IMR-90 (cell line): ENCODE measurements around the gene CBR1. TPM values are rescaled to one million over a fixed set of nuclear protein-coding genes. Genes with fewer than 3 reads are reported as not detected.
A peak's percentile ranks its signal among the peaks of the same experiment; 100 is the strongest.

Experiments
- ATAC-seq: fragments of 200-7000 bp; cut with Tn5 transposase; 2 replicates; pipeline ENCODE4 v1.9.1; 2020; ENCODE audit warnings: low read depth, mild to moderate bottlenecking, moderate library complexity
- BruUV-seq: library from RNA; stranded (reverse); fragments of 400-500 nt; replicated peaks from 2 replicates; lab custom pipeline; 2021; lab: Mats Ljungman, UMichigan
- CTCF ChIA-PET: fragments of 300-600 bp; formaldehyde crosslinking; extraction: SDS; loops from one replicate; lab custom pipeline; 2021; ENCODE audit warnings: antibody characterized with exemption; lab: Yijun Ruan, JAX
- POLR2A ChIA-PET: fragments of 300-600 bp; sonication (Branson Sonifier 250); formaldehyde crosslinking; loops from one replicate; lab custom pipeline; 2022; ENCODE audit warnings: antibody characterized with exemption; ENCODE audit not compliant: unreplicated experiment; lab: Charles Lee
- DNase-seq: peaks from one replicate; pipeline ENCODE4 v3.0.0; 2013
- H2AFZ ChIP-seq: replicated peaks from 2 replicates; pipeline ENCODE3; 2013; ENCODE audit warnings: low read length, mild to moderate bottlenecking; ENCODE audit not compliant: poor library complexity
- H2AK5ac ChIP-seq: 2 replicates; pipeline ENCODE4 v1.6.1; 2013; ENCODE audit warnings: low read depth, low read length, inconsistent platforms
- H2AK9ac ChIP-seq: replicated peaks from 2 replicates; pipeline ENCODE3; 2013; ENCODE audit warnings: mild to moderate bottlenecking, low read depth, low read length, moderate library complexity; ENCODE audit not compliant: poor library complexity
- H2BK120ac ChIP-seq: 2 replicates; pipeline ENCODE4 v1.6.1; 2013; ENCODE audit warnings: low read depth, low read length, inconsistent platforms
- H2BK15ac ChIP-seq: 3 replicates; pipeline ENCODE4 v1.6.1; 2013; ENCODE audit warnings: low read depth, low read length, inconsistent platforms
- H2BK20ac ChIP-seq: 2 replicates; pipeline ENCODE4 v1.6.1; 2013; ENCODE audit warnings: low read depth, mild to moderate bottlenecking, inconsistent platforms, low read length, moderate library complexity
- H2BK5ac ChIP-seq: 2 replicates; pipeline ENCODE4 v1.6.1; 2013; ENCODE audit warnings: mild to moderate bottlenecking, low read depth, low read length, inconsistent platforms; ENCODE audit not compliant: poor library complexity, severe bottlenecking
- H3K14ac ChIP-seq: replicated peaks from 2 replicates; pipeline ENCODE4 v1.6.1; 2013; ENCODE audit warnings: low read depth, low read length, inconsistent platforms
- H3K18ac ChIP-seq: 2 replicates; pipeline ENCODE4 v1.6.1; 2013; ENCODE audit warnings: low read depth, low read length, control low read depth
- H3K23ac ChIP-seq: 2 replicates; pipeline ENCODE4 v1.6.1; 2013; ENCODE audit warnings: low read depth, low read length, inconsistent platforms
- H3K27ac ChIP-seq: 2 replicates; pipeline ENCODE4 v1.5.1; 2013; ENCODE audit warnings: mild to moderate bottlenecking, control low read depth, low read length; ENCODE audit not compliant: insufficient read depth
- H3K27me3 ChIP-seq: 2 replicates; pipeline ENCODE4 v1.6.1; 2013; ENCODE audit warnings: low read length; ENCODE audit not compliant: control insufficient read depth, insufficient read depth
- H3K36me3 ChIP-seq: 2 replicates; pipeline ENCODE4 v1.6.1; 2013; ENCODE audit warnings: low read length, mixed read lengths; ENCODE audit not compliant: control insufficient read depth, insufficient read depth
- H3K4ac ChIP-seq: 2 replicates; pipeline ENCODE4 v1.6.1; 2013; ENCODE audit warnings: low read depth, low read length, inconsistent platforms
- H3K4me1 ChIP-seq: 2 replicates; pipeline ENCODE4 v1.6.1; 2013; ENCODE audit warnings: low read length, mixed read lengths; ENCODE audit not compliant: control insufficient read depth, insufficient read depth
- H3K4me2 ChIP-seq: 2 replicates; pipeline ENCODE4 v1.6.1; 2013; ENCODE audit warnings: low read depth, mild to moderate bottlenecking, control low read depth, low read length, moderate library complexity
- H3K4me3 ChIP-seq: 2 replicates; pipeline ENCODE4 v1.5.1; 2013; ENCODE audit warnings: low read depth, mild to moderate bottlenecking, control low read depth, low read length, moderate library complexity; ENCODE audit not compliant: insufficient read depth
- H3K56ac ChIP-seq: 2 replicates; pipeline ENCODE4 v1.6.1; 2013; ENCODE audit warnings: low read length, inconsistent platforms; ENCODE audit not compliant: insufficient read depth; ENCODE audit errors: extremely low read depth
- H3K79me1 ChIP-seq, 2 experiments: 2 replicates each; pipeline ENCODE4 v1.6.1; 2013; ENCODE audit warnings: low read length in 2 of 2, inconsistent platforms in 1 of 2, low read depth in 1 of 2
- H3K9ac ChIP-seq: 2 replicates; pipeline ENCODE4 v1.6.1; 2013; ENCODE audit warnings: low read depth, low read length, control low read depth
- H3K9me1 ChIP-seq: 2 replicates; pipeline ENCODE4 v1.6.1; 2013; ENCODE audit warnings: low read length, inconsistent platforms; ENCODE audit not compliant: insufficient read depth
- H3K9me3 ChIP-seq: 2 replicates; pipeline ENCODE4 v1.6.1; 2013; ENCODE audit warnings: low read length; ENCODE audit not compliant: control insufficient read depth, insufficient read depth
- H4K20me1 ChIP-seq: 2 replicates; pipeline ENCODE4 v1.6.1; 2013; ENCODE audit warnings: low read length, inconsistent platforms; ENCODE audit not compliant: insufficient read depth
- H4K5ac ChIP-seq: 2 replicates; pipeline ENCODE4 v1.6.1; 2013; ENCODE audit warnings: mild to moderate bottlenecking, low read depth, low read length, control low read depth
- H4K8ac ChIP-seq, 2 experiments: 2 replicates each; pipeline ENCODE4 v1.6.1; 2013; ENCODE audit warnings: low read depth in 2 of 2, low read length in 2 of 2, control low read depth in 1 of 2, inconsistent platforms in 1 of 2
- H4K91ac ChIP-seq: 2 replicates; pipeline ENCODE4 v1.6.1; 2013; ENCODE audit warnings: low read depth, low read length, inconsistent platforms; ENCODE audit not compliant: insufficient read depth
- CEBPB ChIP-seq: IDR thresholded peaks from 2 replicates; pipeline ENCODE4 v1.6.1; 2012; ENCODE audit warnings: low read depth, low read length, improper control_type of control experiment
- ELK1 ChIP-seq: fragments of 150-350 bp; IDR thresholded peaks from 2 replicates; pipeline ENCODE4 v1.6.1; 2016; ENCODE audit warnings: low read depth, mild to moderate bottlenecking, low read length, moderate library complexity, borderline replicate concordance
- MXI1 ChIP-seq: IDR thresholded peaks from 2 replicates; pipeline ENCODE4 v1.6.1; 2012; ENCODE audit warnings: low read depth, mild to moderate bottlenecking, low read length, moderate library complexity, borderline replicate concordance
- POLR2A ChIP-seq: IDR thresholded peaks from 2 replicates; pipeline ENCODE4 v1.6.1; 2012; ENCODE audit warnings: mild to moderate bottlenecking, low read depth, low read length
- RAD21 ChIP-seq: IDR thresholded peaks from 2 replicates; pipeline ENCODE4 v1.6.1; 2012; ENCODE audit warnings: low read length, improper control_type of control experiment
- RCOR1 ChIP-seq: IDR thresholded peaks from 2 replicates; pipeline ENCODE4 v1.6.1; 2012; ENCODE audit warnings: mild to moderate bottlenecking, low read length, improper control_type of control experiment; ENCODE audit not compliant: insufficient replicate concordance
- RFX5 ChIP-seq: IDR thresholded peaks from 2 replicates; pipeline ENCODE4 v1.8.0; 2012; ENCODE audit warnings: low read depth, mild to moderate bottlenecking, low read length, moderate library complexity
- USF2 ChIP-seq: fragments of 150-350 bp; IDR thresholded peaks from 2 replicates; pipeline ENCODE4 v1.6.1; 2017; ENCODE audit warnings: mild to moderate bottlenecking, antibody characterized with exemption, low read length, low read depth
- WGBS, 2 experiments: methylation state at CpG; one replicate each; pipeline versions ENCODE4 v1.1.5 to v1.1.7; 2013; ENCODE audit warnings: missing lambda C conversion rate in 2 of 2; ENCODE audit not compliant: insufficient read length in 1 of 2; ENCODE audit errors: extremely low coverage in 2 of 2; 5-methylcytosine and 5-hydroxymethylcytosine counted together
- dilution Hi-C: fragments of 300-500 bp; cut with HindIII; formaldehyde crosslinking; loops from one replicate; pipeline ENCODE4 v1.14.3; 2018; ENCODE audit warnings: low sequenced_read_pairs; ENCODE audit not compliant: unreplicated experiment
- in situ Hi-C: fragments of 300-500 bp; cut with MboI; formaldehyde crosslinking; loops from 3 replicates; pipeline ENCODE4 v1.14.3; 2019; ENCODE audit warnings: low sequenced_read_pairs, inconsistent platforms, mixed read lengths
- intact Hi-C: fragments of 100-400 bp; cut with micrococcal nuclease; formaldehyde crosslinking; loops from 2 replicates; pipeline ENCODE4 v1.10.0; 2022
- polyA plus RNA-seq, 3 experiments: library from polyadenylated mRNA; depleted of rRNA; stranded (reverse); fragments of >200 nt; gene quantifications; 2 replicates each; pipeline ENCODE4 v1.2.3, GENCODE V29; 2012; ENCODE audit warnings: low replicate concordance in 1 of 3
- total RNA-seq: library from RNA; depleted of rRNA; stranded (reverse); fragments of >200 nt; gene quantifications from 2 replicates; pipeline ENCODE4 v1.2.3, GENCODE V29; 2012

CBR1 gene
- total and polyA plus RNA-seq, 2 of the 4 experiments (the other 2 are of a cell fraction): 122 to 222 TPM

- H3K27ac ChIP-seq: peak overlapping the region; percentile 70
- peak overlapping the region; percentile 75 for H2AK9ac ChIP-seq
- peak overlapping the region; percentile 75 for H2BK5ac ChIP-seq
- peak overlapping the region; percentile 96 for H2AFZ ChIP-seq
- H3K4me2 ChIP-seq: peak overlapping the region; percentile 82
- no peaks in the 10 kb centered on the region for H3K4me1 ChIP-seq
- TF ChIP-seq ELK1: no peak
- no peak for TF ChIP-seq POLR2A
- no peak for TF ChIP-seq RFX5
- TF ChIP-seq RAD21: no peak
- TF ChIP-seq USF2: peak; percentile 62
- peak; percentile 75 for TF ChIP-seq MXI1
- TF ChIP-seq CEBPB: no peak
- TF ChIP-seq RCOR1: no peak
- peaks cover 6% of the 10 kb centered on the region; the same call in 1 of the 2 replicates for H4K20me1 ChIP-seq
- POLR2A ChIA-PET: interaction anchor here (1.1 kb wide), 1 partner anchor 76 kb away, joined by 3 read pairs; no protein-coding TSS in a partner anchor
- peak overlapping the region; percentile 86 for H3K4me3 ChIP-seq
- CTCF ChIA-PET: no interaction called here
- peak overlapping the region; percentile 7; the same call in 1 of the 2 replicates for H2BK120ac ChIP-seq
- peak overlapping the region; percentile 62 for H4K91ac ChIP-seq
- H3K9ac ChIP-seq: peak overlapping the region; percentile 53
- peak overlapping the region; percentile 78 for H3K23ac ChIP-seq
- 1% methylated on average over 26 of the region's 34 CpGs; no CpG with 5 or more reads in 1 of the 2 experiments for WGBS, 2 experiments
- H2AK5ac ChIP-seq: peak overlapping the region; percentile 65
- peaks cover 21% of the 10 kb centered on the region for H3K36me3 ChIP-seq
- peaks cover 21 to 36% of the 10 kb centered on the region in 2 experiments for H3K79me1 ChIP-seq
- peak overlapping the region; percentile 85 for H3K4ac ChIP-seq
- in situ Hi-C loops (no loop called here), dilution Hi-C loops (no loop called here), intact Hi-C loops (loop anchor here (1.0 to 5.0 kb wide), 2 partner anchors 53 to 263 kb away; partner anchors contain the start of gene MORC3)
- peak overlapping the region; percentile 65 for H3K56ac ChIP-seq
- H3K9me1 ChIP-seq: peaks cover 6% of the 10 kb centered on the region
- no peak for DNase-seq
- peak overlapping the region; percentile 50 for H4K5ac ChIP-seq
- H3K9me3 ChIP-seq: no peaks in the 10 kb centered on the region
- H2BK15ac ChIP-seq: no peak overlapping the region; the same call in 1 of the 3 replicates
- no peak overlapping the region; the same call in 1 of the 2 replicates for H3K18ac ChIP-seq
- peak overlapping the region; percentile 72 for H3K14ac ChIP-seq
- BruUV-seq: no TSS peak
- peak overlapping the region; percentile 90 to 94 for H4K8ac ChIP-seq
- H3K27me3 ChIP-seq: no peaks in the 10 kb centered on the region
- peak; percentile 62 for ATAC-seq
- no peak overlapping the region for H2BK20ac ChIP-seq
Measured at GRCh38 chr21:36059823-36060158, 10.0 kb upstream of the CBR1 start.
